Activated naive CD4-positive, alpha-beta T cell treated with anti-CD3 and anti-CD28 coated beads for 36 hours (primary cell): ENCODE measurements around the gene TNFRSF4. TPM values are rescaled to one million over a fixed set of nuclear protein-coding genes. Genes with fewer than 3 reads are reported as not detected.
"Not testable (repeated sequence)": the region's sequence is repeated elsewhere in the genome, so short reads cannot be mapped to it uniquely, and the experiment has no call there.

ENCODE experiments used
- CTCF ChIA-PET: fragments of 350-600 bp; sonication (Branson Sonifier 250); formaldehyde crosslinking; loops from one replicate; lab custom pipeline; 2021; ENCODE audit warnings: antibody characterized with exemption; lab: Charles Lee
- DNase-seq: peaks from one replicate; pipeline ENCODE4 v3.0.0-alpha.2; 2020
- H3K27ac Mint-ChIP-seq: one replicate; pipeline ENCODE4 v1.8.0; 2021; ENCODE audit warnings: mild to moderate bottlenecking, mixed read lengths
- H3K27me3 Mint-ChIP-seq: one replicate; pipeline ENCODE4 v1.8.0; 2021; ENCODE audit warnings: low read depth, mixed read lengths
- H3K36me3 Mint-ChIP-seq: one replicate; pipeline ENCODE4 v1.8.0; 2021; ENCODE audit warnings: low read depth, mixed read lengths
- H3K4me1 Mint-ChIP-seq: one replicate; pipeline ENCODE4 v1.8.0; 2021; ENCODE audit warnings: low read depth, mixed read lengths
- H3K4me3 Mint-ChIP-seq: one replicate; pipeline ENCODE4 v1.8.0; 2021; ENCODE audit warnings: mild to moderate bottlenecking, moderate library complexity, mixed read lengths
- H3K9me3 Mint-ChIP-seq: one replicate; pipeline ENCODE4 v1.8.0; 2021; ENCODE audit warnings: mixed read lengths
- intact Hi-C: fragments of 100-400 bp; cut with micrococcal nuclease; formaldehyde crosslinking; loops from one replicate; pipeline ENCODE4 v1.15.1; 2023
- total RNA-seq, 2 experiments: library from RNA; stranded (reverse); gene quantifications; one replicate each; pipeline ENCODE4 v1.2.3, GENCODE V29; 2021

The TNFRSF4 gene
- total RNA-seq, 2 experiments from 2014 or later: 107 to 110 TPM

DNA sequence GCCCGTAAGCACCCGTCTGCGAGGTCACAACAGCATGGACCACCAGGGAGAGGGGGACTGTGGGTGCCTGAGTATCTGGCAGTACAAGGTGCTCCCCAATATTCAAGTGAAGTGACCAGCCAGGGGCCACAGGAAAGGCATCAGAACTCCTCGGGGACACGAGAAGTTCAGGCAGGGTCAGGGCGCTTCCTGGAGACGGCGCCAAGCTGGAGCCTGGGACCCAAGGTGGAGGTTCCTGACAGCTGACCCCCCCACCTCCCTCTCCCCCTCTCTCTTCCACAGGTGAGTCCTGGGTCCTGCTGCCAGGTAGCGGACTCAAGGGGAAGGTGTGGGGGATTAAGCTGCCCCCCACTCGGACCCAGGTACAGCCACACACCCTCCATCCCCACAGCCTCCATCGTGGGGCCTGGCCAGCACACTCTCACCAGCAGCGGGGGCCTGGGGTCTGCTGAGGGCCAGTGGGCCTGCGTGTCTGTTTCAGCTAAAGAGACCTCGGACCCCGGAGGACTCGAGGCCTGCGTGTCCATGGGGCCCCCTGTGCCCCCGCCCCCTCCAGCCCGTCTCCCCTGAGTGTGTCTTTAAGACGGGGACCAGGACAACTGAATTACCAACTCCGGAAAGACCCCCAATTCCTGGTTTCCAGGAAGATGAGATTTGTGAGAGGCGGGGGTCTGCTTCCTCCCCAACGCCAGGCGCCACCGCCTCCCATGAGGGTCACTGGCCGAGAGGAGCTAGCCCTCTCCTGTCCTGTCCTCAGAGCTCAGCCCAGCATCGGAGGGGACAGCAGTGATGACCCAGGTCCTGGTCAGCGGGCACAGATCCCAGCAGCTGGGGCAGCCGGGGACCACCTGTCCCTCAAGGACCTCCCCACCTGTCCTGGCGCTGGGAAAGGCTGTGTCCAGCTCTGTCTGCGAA lies 13.7 kb downstream of the TNFRSF4 start:
- H3K9me3 Mint-ChIP-seq: peaks cover 2% of the 10 kb centered on the region
- CTCF ChIA-PET: interaction anchor here (1.2 kb wide), 1 partner anchor 181 kb away, joined by 3 read pairs; no protein-coding TSS in a partner anchor

DNA sequence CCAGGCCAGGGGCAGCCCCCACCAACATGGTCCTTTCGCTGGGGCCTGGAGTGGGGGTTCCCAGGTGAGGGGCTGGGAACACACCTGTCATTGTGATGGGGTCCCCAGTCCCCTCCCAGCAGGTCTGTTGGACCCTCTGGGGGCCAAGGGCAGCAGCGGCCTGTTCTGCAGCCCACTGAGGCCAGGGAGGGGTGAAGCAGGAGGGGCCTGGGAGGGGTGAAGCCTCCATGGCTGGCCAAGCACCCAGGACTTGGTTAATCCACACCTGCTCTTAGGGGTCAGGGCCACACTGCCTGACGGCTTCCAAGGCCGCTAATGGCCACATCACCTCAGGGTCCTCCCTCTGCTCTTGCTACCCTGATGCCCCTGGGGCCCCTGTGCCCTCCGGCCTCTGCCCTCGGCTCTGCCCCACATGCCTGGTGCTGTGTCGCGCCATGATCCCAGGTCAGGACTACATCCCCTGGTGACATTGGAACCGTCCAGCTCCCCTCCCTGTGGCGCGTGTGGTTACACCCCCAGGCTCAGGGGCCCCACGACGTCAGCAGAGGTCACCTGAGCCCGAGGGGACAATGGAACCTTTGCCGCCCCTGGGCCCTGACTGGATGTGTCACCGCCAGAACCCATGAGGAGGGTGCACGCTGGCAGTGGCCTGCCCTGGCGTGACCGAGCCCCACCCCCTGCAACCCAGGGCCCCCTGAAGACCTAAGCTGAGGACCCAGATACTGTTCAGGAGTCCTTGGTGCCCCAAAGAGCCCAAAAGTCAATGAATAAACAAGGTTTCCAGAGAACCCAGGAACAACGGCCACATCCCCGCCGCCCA lies 14.6 kb downstream of the TNFRSF4 start:
- CTCF ChIA-PET: interaction anchor here (0.6 to 1.2 kb wide), 2 partner anchors 180 to 184 kb away, joined by 3 read pairs; no protein-coding TSS in a partner anchor
- intact Hi-C loops: no loop called here
- Mint-ChIP-seq H3K36me3 (peaks cover 2% of the 10 kb centered on the region), H3K4me1 (peaks cover 9% of the 10 kb centered on the region), H3K4me3 (peak overlapping the region; percentile 59), H3K27ac (peak overlapping the region; percentile 83), H3K9me3 (peaks cover 10% of the 10 kb centered on the region), H3K27me3 (no peaks in the 10 kb centered on the region)
- DNase-seq: no peak

More for the DNA sequence above, 13.7 kb downstream of the TNFRSF4 start:
- no peaks in the 10 kb centered on the region for H3K27me3 Mint-ChIP-seq
- peak overlapping the region; percentile 83 for H3K27ac Mint-ChIP-seq
- no peak for DNase-seq
- H3K4me1 Mint-ChIP-seq: peaks cover 9% of the 10 kb centered on the region
- intact Hi-C loops: loop anchor here (2.0 kb wide), 2 partner anchors 63 to 83 kb away; partner anchors contain the start of gene C1orf159
- peak overlapping the region; percentile 59 for H3K4me3 Mint-ChIP-seq
- no peaks in the 10 kb centered on the region for H3K36me3 Mint-ChIP-seq

- intact Hi-C loops: no loop called here
- H3K9me3 Mint-ChIP-seq: peaks cover 12% of the 10 kb centered on the region
- H3K27me3 Mint-ChIP-seq: no peaks in the 10 kb centered on the region
- H3K4me3 Mint-ChIP-seq: no peak overlapping the region
- H3K36me3 Mint-ChIP-seq: peaks cover 2% of the 10 kb centered on the region
- H3K4me1 Mint-ChIP-seq: peaks cover 9% of the 10 kb centered on the region
- H3K27ac Mint-ChIP-seq: no peak overlapping the region
- CTCF ChIA-PET: interaction anchor here (0.6 kb wide), 1 partner anchor 183 kb away, joined by 3 read pairs; no protein-coding TSS in a partner anchor
- no peak for DNase-seq
Observed at GRCh38 chr1:1198423-1199140, 15.4 kb downstream of the TNFRSF4 start.

- Mint-ChIP-seq H3K4me1 (peaks cover 9% of the 10 kb centered on the region), H3K4me3 (no peak overlapping the region), H3K9me3 (peaks cover 12% of the 10 kb centered on the region), H3K36me3 (peaks cover 2% of the 10 kb centered on the region), H3K27ac (no peak overlapping the region), H3K27me3 (no peaks in the 10 kb centered on the region)
- CTCF ChIA-PET: no interaction called here
- no peak for DNase-seq
- intact Hi-C loops: no loop called here
Observed at GRCh38 chr1:1197551-1198422, 16.2 kb downstream of the TNFRSF4 start.

- CTCF ChIA-PET: no interaction called here
Observed at GRCh38 chr1:1197188-1197500, 16.8 kb downstream of the TNFRSF4 start.

DNA sequence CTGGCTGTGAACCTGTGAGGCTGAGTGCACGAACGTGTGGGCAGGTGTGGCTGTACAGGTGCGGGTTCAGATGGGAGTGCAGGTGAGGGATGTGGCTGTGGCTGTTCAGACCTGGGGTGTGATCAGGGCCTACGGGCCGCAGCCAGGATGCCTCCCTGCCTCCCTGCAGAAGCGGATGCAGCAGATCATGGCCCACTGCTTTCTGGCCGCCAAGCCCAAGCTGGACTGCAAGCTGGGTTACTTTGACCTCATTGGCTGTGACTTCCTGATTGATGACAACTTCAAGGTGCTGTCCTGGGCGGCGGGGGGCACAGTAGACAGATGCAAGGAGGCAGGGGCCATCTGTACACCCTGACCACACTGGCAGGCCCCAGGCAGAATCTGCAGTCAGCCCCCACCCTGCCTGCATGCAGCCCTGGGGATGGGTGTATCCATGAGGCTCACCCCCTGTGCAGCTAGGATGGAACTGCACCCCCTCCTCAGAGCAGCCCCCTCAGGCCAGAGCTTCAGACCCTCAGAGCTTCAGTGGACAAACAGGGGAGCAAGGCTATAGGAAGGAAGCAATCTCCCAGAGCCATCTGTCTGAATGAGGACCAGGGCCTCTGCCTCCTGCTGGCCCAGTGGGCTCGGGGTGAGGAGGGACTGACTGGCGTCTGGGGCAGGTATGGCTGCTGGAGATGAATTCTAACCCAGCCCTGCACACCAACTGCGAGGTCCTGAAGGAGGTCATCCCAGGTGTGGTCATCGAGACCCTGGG lies 17.3 kb downstream of the TNFRSF4 start:
- Mint-ChIP-seq H3K36me3 (peaks cover 2% of the 10 kb centered on the region), H3K27ac (no peak overlapping the region), H3K27me3 (no peaks in the 10 kb centered on the region), H3K9me3 (peaks cover 18% of the 10 kb centered on the region), H3K4me3 (no peak overlapping the region), H3K4me1 (peaks cover 9% of the 10 kb centered on the region)
- intact Hi-C loops: no loop called here
- no peak for DNase-seq
- CTCF ChIA-PET: no interaction called here

More at GRCh38 chr1:1197188-1197500, 16.8 kb downstream of the TNFRSF4 start:
- Mint-ChIP-seq H3K9me3 (peaks cover 13% of the 10 kb centered on the region), H3K27ac (no peak overlapping the region), H3K4me1 (peaks cover 9% of the 10 kb centered on the region), H3K36me3 (peaks cover 2% of the 10 kb centered on the region), H3K4me3 (no peak overlapping the region), H3K27me3 (no peaks in the 10 kb centered on the region)
- intact Hi-C loops: no loop called here
- no peak for DNase-seq

GRCh38 chr1:1195726-1196125 lies 18.2 kb downstream of the TNFRSF4 start:
- H3K27me3 Mint-ChIP-seq, H3K27ac Mint-ChIP-seq, H3K36me3 Mint-ChIP-seq, H3K4me1 Mint-ChIP-seq, H3K4me3 Mint-ChIP-seq, intact Hi-C loops, CTCF ChIA-PET, DNase-seq: not testable (repeated sequence)
- H3K9me3 Mint-ChIP-seq: peaks cover 18% of the 10 kb centered on the region

- Mint-ChIP-seq H3K36me3 (peaks cover 2% of the 10 kb centered on the region), H3K27me3 (no peaks in the 10 kb centered on the region), H3K9me3 (peaks cover 18% of the 10 kb centered on the region), H3K4me1 (peaks cover 2% of the 10 kb centered on the region), H3K27ac (no peak overlapping the region), H3K4me3 (no peak overlapping the region)
- intact Hi-C loops: loop anchor here (5.0 kb wide), 1 partner anchor 37 kb away; no protein-coding TSS in a partner anchor
- CTCF ChIA-PET: no interaction called here
- no peak for DNase-seq
Observed at GRCh38 chr1:1194723-1195122, 19.2 kb downstream of the TNFRSF4 start.

DNA sequence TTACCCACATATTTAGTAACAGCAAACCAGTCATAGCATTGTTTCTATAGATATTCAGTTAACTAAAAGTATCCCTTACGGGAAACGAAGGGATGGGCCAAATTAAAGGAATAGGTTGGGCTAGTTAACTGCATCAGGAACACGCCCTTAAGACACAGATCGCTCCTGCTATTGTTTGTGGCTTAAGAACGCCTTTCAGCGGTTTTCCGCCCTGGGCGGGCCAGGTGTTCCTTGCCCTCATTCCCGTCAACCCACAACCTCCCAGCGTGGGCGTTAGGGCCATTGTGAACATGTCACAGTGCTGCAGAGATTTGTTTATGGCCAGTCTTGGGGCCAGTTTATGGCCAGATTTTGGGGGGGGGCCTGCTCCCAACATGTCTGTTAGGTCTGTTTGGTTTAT lies 22.2 kb downstream of the TNFRSF4 start:
- intact Hi-C loops: loop anchor here (5.0 kb wide), 1 partner anchor 34 kb away; no protein-coding TSS in a partner anchor
- Mint-ChIP-seq H3K4me3 (no peak overlapping the region), H3K36me3 (peaks cover 2% of the 10 kb centered on the region), H3K27me3 (no peaks in the 10 kb centered on the region), H3K9me3 (peaks cover 18% of the 10 kb centered on the region), H3K27ac (no peak overlapping the region), H3K4me1 (no peaks in the 10 kb centered on the region)
- DNase-seq: no peak
- CTCF ChIA-PET: no interaction called here

- H3K4me1 Mint-ChIP-seq: no peaks in the 10 kb centered on the region
- no peak for DNase-seq
- H3K4me3 Mint-ChIP-seq: no peak overlapping the region
- H3K27me3 Mint-ChIP-seq: no peaks in the 10 kb centered on the region
- no peaks in the 10 kb centered on the region for H3K36me3 Mint-ChIP-seq
- CTCF ChIA-PET: no interaction called here
- H3K9me3 Mint-ChIP-seq: peaks cover 6% of the 10 kb centered on the region
- intact Hi-C loops: no loop called here
- H3K27ac Mint-ChIP-seq: no peak overlapping the region
Observed at GRCh38 chr1:1189111-1189510, 24.8 kb downstream of the TNFRSF4 start.

- CTCF ChIA-PET: interaction anchor here (0.6 to 1.1 kb wide), 3 partner anchors 55 to 196 kb away, joined by 3 to 6 read pairs (median 5); no protein-coding TSS in a partner anchor
- intact Hi-C loops: no loop called here
- H3K27ac Mint-ChIP-seq: no peak overlapping the region
Observed at GRCh38 chr1:1187938-1188337, 26.0 kb downstream of the TNFRSF4 start.

More at GRCh38 chr1:1187938-1188337, 26.0 kb downstream of the TNFRSF4 start:
- H3K9me3 Mint-ChIP-seq: peaks cover 5% of the 10 kb centered on the region
- H3K27me3 Mint-ChIP-seq: no peaks in the 10 kb centered on the region
- DNase-seq: no peak
- H3K4me1 Mint-ChIP-seq: no peaks in the 10 kb centered on the region
- no peaks in the 10 kb centered on the region for H3K36me3 Mint-ChIP-seq
- H3K4me3 Mint-ChIP-seq: no peak overlapping the region
